ENCODE data around the gene ALG14. TPM values are rescaled to one million over a fixed set of nuclear protein-coding genes. Genes with fewer than 3 reads are reported as not detected.

The ALG14 gene
- polyA plus RNA-seq, 1 of the 3 experiments (the other 2 are of a cell fraction), result 2.5 TPM

DNA sequence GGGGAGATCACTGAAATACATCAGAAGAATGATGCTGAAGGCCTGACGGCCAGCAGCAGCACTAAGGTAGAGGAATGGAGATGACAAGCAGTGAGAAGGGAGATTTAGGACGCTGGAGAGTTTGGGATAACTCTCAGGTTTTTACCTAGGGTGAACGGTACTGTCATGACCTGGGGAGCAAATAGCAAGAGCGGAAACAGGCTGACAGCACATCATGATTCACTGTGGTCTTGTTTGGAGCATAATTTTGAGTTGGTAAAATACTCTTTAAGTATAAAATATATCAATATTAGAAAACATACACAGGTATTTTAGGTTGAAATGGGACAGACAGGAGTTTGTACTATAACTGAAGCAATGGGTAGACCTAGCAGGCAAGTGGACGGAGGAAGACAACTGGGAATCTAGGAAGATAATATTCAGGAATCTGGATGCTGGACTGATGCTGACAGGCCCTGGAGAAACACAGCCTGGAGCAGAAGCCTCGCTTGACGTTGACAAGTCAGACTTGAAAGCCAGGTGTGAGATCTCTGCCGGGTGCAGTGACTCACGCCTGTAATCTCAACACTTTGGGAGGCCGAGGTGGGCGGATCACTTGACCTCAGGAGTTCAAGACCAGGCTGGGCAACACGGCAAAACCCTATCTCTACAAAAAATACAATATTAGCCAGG, 33.3 kb downstream of the ALG14 start:
- H3K4me3 ChIP-seq (ENCODE audit: low read depth in 2 of 2, low read length in 1 of 2), result no peak overlapping the region
- H3K9me3 ChIP-seq, result no peaks in the 10 kb centered on the region
- ChIA-PET POLR2A (no interaction called here), CTCF (interaction anchor here (0.6 to 3.9 kb wide), 7 partner anchors 15 to 187 kb away, joined by 3 to 173 read pairs (median 16); no protein-coding TSS in a partner anchor)
- no peak overlapping the region for H3K4me2 ChIP-seq
- no peak overlapping the region for H3K9ac ChIP-seq
- no peak overlapping the region for H2AFZ ChIP-seq (ENCODE audit: low read depth)
- peaks cover 8 to 17% of the 10 kb centered on the region in 2 experiments for H3K4me1 ChIP-seq (ENCODE audit: control insufficient read depth in 1 of 2, insufficient read depth in 2 of 2, low read depth in 1 of 2, low read length in 1 of 2)
- H3F3A ChIP-seq (replicated peaks; ENCODE audit: insufficient read depth), result peaks cover 16% of the 10 kb centered on the region
- peak overlapping the region in 1 of 2 experiments; percentile 5; a peak in 1 of 4 replicates for H3K27ac ChIP-seq (ENCODE audit: low read depth in 2 of 2, low read length in 1 of 2)
- WGBS (ENCODE audit: low lambda C conversion rate), result 85% methylated on average over 12 of the region's 12 CpGs
- no peak for DNase-seq
- H3K79me2 ChIP-seq (ENCODE audit: insufficient read depth), result no peaks in the 10 kb centered on the region
- no peak for TF ChIP-seq EP300 (IDR thresholded peaks at IDR 0.05; ENCODE audit: borderline replicate concordance in 1 of 2, low read depth in 1 of 2, low read length in 1 of 2)
- no peak for TF ChIP-seq GATA2 (CRISPR knock-in tag; IDR thresholded peaks at IDR 0.05)
- H3K27me3 ChIP-seq (ENCODE audit: insufficient read depth), result no peaks in the 10 kb centered on the region
- no peaks in the 10 kb centered on the region for H3K9me2 ChIP-seq
- H3K36me3 ChIP-seq (replicated peaks in 1 of 2; ENCODE audit: control insufficient read depth in 1 of 2, insufficient read depth in 2 of 2, low read length in 1 of 2), result no peaks in the 10 kb centered on the region
- no peaks in the 10 kb centered on the region for H4K20me1 ChIP-seq (ENCODE audit: insufficient read depth)

DNA sequence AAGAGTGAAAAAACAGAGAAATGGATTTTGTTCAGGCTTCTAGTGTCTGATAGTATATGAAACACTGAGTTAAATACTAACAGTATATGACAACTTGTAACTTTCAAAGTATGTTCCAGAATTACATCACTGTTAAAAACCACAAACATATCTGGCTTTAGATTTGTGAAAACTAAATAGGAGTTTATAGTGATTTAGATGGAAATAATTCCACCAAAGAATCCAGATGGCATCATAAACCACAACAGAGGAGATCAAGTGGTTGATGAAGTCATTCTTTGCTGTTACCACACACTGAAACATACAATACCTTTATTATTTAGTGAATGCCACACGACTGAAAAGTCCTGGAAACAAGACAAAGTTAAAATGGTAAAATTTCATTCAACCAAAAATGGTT, 37.2 kb downstream of the ALG14 start:
- Histone ChIP-seq H3K27me3 (ENCODE audit: insufficient read depth) (no peaks in the 10 kb centered on the region), H2AFZ (ENCODE audit: low read depth) (no peak overlapping the region), H3F3A (replicated peaks; ENCODE audit: insufficient read depth) (peaks cover 24% of the 10 kb centered on the region), H3K4me2 (peak overlapping the region; percentile 50; the same call in 1 of the 2 replicates), H3K4me1 (ENCODE audit: control insufficient read depth in 1 of 2, insufficient read depth in 2 of 2, low read depth in 1 of 2, low read length in 1 of 2) (peaks cover 8 to 19% of the 10 kb centered on the region in 2 experiments), H4K20me1 (ENCODE audit: insufficient read depth) (no peaks in the 10 kb centered on the region), H3K79me2 (ENCODE audit: insufficient read depth) (no peaks in the 10 kb centered on the region), H3K9me3 (no peaks in the 10 kb centered on the region), H3K9me2 (no peaks in the 10 kb centered on the region), H3K4me3 (ENCODE audit: low read depth in 2 of 2, low read length in 1 of 2) (no peak overlapping the region), H3K27ac (ENCODE audit: low read depth in 2 of 2, low read length in 1 of 2) (peak overlapping the region in 1 of 2 experiments; percentile 90; a peak in 2 of 4 replicates), H3K36me3 (replicated peaks in 1 of 2; ENCODE audit: control insufficient read depth in 1 of 2, insufficient read depth in 2 of 2, low read length in 1 of 2) (no peaks in the 10 kb centered on the region), H3K9ac (peak overlapping the region; percentile 56)
- DNase-seq, result no peak
- TF ChIP-seq TEAD4 (IDR thresholded peaks at IDR 0.05; ENCODE audit: borderline replicate concordance, insufficient read depth) (peak; percentile 96), JUND (IDR thresholded peaks at IDR 0.05) (peak; percentile 94), ELF1 (IDR thresholded peaks at IDR 0.05) (no peak; the same call in 1 of the 2 replicates), NFIC (IDR thresholded peaks at IDR 0.05; ENCODE audit: borderline replicate concordance) (peak; percentile 92), RXRA (IDR thresholded peaks at IDR 0.05; ENCODE audit: borderline replicate concordance, low read depth) (peak; percentile 87), EZH2phosphoT487 (IDR thresholded peaks at IDR 0.05; ENCODE audit: borderline replicate concordance, low read depth) (no peak), CHD2 (IDR thresholded peaks at IDR 0.05; ENCODE audit: low read length, partially characterized antibody) (no peak), SMC3 (IDR thresholded peaks at IDR 0.05; ENCODE audit: low read depth, low read length) (no peak), TAF1 (IDR thresholded peaks at IDR 0.05; ENCODE audit: borderline replicate concordance, low read depth, low read length) (no peak), EP300 (IDR thresholded peaks at IDR 0.05; ENCODE audit: borderline replicate concordance in 1 of 2, low read depth in 1 of 2, low read length in 1 of 2) (peak in 1 of 2 experiments; percentile 97; a peak in 2 of 4 replicates), FOXM1 (IDR thresholded peaks at IDR 0.05; ENCODE audit: low read depth) (peak; percentile 85), FOSL2 (IDR thresholded peaks at IDR 0.05; ENCODE audit: borderline replicate concordance, low read depth) (peak; percentile 83; the same call in 1 of the 2 replicates), MEF2A (IDR thresholded peaks at IDR 0.05; ENCODE audit: borderline replicate concordance, low read depth) (peak; percentile 78), NRF1 (IDR thresholded peaks at IDR 0.05; ENCODE audit: low read depth, low read length) (no peak), POLR2AphosphoS5 (IDR thresholded peaks at IDR 0.05; ENCODE audit: low read depth, low read length) (peak; percentile 60; the same call in 1 of the 2 replicates), TCF12 (IDR thresholded peaks at IDR 0.05) (peak; percentile 99)
- TF ChIP-seq, protein P1, sequence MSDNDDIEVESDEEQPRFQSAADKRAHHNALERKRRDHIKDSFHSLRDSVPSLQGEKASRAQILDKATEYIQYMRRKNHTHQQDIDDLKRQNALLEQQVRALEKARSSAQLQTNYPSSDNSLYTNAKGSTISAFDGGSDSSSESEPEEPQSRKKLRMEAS (IDR thresholded peaks at IDR 0.05; ENCODE audit: low read depth), result peak; percentile 32; the same call in 1 of the 2 replicates
- TF ChIP-seq, protein P2, sequence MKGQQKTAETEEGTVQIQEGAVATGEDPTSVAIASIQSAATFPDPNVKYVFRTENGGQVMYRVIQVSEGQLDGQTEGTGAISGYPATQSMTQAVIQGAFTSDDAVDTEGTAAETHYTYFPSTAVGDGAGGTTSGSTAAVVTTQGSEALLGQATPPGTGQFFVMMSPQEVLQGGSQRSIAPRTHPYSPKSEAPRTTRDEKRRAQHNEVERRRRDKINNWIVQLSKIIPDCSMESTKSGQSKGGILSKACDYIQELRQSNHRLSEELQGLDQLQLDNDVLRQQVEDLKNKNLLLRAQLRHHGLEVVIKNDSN (IDR thresholded peaks at IDR 0.05; ENCODE audit: borderline replicate concordance, low read depth), result peak; percentile 23; the same call in 1 of the 2 replicates
- TF ChIP-seq, protein P3, sequence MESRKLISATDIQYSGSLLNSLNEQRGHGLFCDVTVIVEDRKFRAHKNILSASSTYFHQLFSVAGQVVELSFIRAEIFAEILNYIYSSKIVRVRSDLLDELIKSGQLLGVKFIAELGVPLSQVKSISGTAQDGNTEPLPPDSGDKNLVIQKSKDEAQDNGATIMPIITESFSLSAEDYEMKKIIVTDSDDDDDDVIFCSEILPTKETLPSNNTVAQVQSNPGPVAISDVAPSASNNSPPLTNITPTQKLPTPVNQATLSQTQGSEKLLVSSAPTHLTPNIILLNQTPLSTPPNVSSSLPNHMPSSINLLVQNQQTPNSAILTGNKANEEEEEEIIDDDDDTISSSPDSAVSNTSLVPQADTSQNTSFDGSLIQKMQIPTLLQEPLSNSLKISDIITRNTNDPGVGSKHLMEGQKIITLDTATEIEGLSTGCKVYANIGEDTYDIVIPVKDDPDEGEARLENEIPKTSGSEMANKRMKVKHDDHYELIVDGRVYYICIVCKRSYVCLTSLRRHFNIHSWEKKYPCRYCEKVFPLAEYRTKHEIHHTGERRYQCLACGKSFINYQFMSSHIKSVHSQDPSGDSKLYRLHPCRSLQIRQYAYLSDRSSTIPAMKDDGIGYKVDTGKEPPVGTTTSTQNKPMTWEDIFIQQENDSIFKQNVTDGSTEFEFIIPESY (IDR thresholded peaks at IDR 0.05; ENCODE audit: borderline replicate concordance, low read depth), result peak; percentile 43; the same call in 1 of the 2 replicates
- TF ChIP-seq, protein P4, sequence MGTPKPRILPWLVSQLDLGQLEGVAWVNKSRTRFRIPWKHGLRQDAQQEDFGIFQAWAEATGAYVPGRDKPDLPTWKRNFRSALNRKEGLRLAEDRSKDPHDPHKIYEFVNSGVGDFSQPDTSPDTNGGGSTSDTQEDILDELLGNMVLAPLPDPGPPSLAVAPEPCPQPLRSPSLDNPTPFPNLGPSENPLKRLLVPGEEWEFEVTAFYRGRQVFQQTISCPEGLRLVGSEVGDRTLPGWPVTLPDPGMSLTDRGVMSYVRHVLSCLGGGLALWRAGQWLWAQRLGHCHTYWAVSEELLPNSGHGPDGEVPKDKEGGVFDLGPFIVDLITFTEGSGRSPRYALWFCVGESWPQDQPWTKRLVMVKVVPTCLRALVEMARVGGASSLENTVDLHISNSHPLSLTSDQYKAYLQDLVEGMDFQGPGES (IDR thresholded peaks at IDR 0.05; ENCODE audit: low read depth, low read length), result no peak
- TF ChIP-seq, protein P5, sequence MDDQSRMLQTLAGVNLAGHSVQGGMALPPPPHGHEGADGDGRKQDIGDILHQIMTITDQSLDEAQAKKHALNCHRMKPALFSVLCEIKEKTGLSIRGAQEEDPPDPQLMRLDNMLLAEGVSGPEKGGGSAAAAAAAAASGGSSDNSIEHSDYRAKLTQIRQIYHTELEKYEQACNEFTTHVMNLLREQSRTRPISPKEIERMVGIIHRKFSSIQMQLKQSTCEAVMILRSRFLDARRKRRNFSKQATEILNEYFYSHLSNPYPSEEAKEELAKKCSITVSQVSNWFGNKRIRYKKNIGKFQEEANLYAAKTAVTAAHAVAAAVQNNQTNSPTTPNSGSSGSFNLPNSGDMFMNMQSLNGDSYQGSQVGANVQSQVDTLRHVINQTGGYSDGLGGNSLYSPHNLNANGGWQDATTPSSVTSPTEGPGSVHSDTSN (IDR thresholded peaks at IDR 0.05), result peak; percentile 91
- ChIA-PET POLR2A (no interaction called here), CTCF (interaction anchor here (0.6 to 0.9 kb wide), 2 partner anchors 230 to 508 kb away, joined by 3 read pairs; no protein-coding TSS in a partner anchor)
- 15% methylated on average over 1 of the region's 1 CpG for WGBS (ENCODE audit: low lambda C conversion rate)

All from SK-N-SH (cell line).